ENCODE results near the gene GRIK4.

Gene GRIK4

GRCh38 chr11:120937501-120937900 is 426.0 kb downstream of the GRIK4 start:
- WGBS = 88% methylated on average over 5 of the region's 5 CpGs
- no peak overlapping the region for H3K27ac ChIP-seq (ENCODE audit: low read depth, low read length)

GRCh38 chr11:120938260-120938659 is 426.7 kb downstream of the GRIK4 start:
- Histone ChIP-seq H3K4me3 (ENCODE audit: low read length) (no peak overlapping the region), H3K9me3 (ENCODE audit: insufficient read depth, low read depth, low read length) (no peaks in the 10 kb centered on the region), H3K36me3 (ENCODE audit: insufficient read depth, low read length) (no peaks in the 10 kb centered on the region), H3K27me3 (ENCODE audit: insufficient read depth, low read length) (no peaks in the 10 kb centered on the region), H3K27ac (ENCODE audit: low read depth, low read length) (no peak overlapping the region), H3K4me1 (ENCODE audit: insufficient read depth, low read length) (peaks cover 11% of the 10 kb centered on the region), H3K9ac (ENCODE audit: low read depth, low read length) (no peak overlapping the region)
- WGBS = 59% methylated on average over 4 of the region's 4 CpGs

More at GRCh38 chr11:120937501-120937900, 426.0 kb downstream of the GRIK4 start:
- no peak overlapping the region for H3K4me3 ChIP-seq (ENCODE audit: low read length)
- peaks cover 11% of the 10 kb centered on the region for H3K4me1 ChIP-seq (ENCODE audit: insufficient read depth, low read length)
- H3K9me3 ChIP-seq (ENCODE audit: insufficient read depth, low read depth, low read length) = no peaks in the 10 kb centered on the region
- H3K27me3 ChIP-seq (ENCODE audit: insufficient read depth, low read length) = no peaks in the 10 kb centered on the region
- H3K36me3 ChIP-seq (ENCODE audit: insufficient read depth, low read length) = no peaks in the 10 kb centered on the region
- no peak overlapping the region for H3K9ac ChIP-seq (ENCODE audit: low read depth, low read length)

GRCh38 chr11:120940160-120940848 is 428.8 kb downstream of the GRIK4 start:
- WGBS = 92% methylated on average over 8 of the region's 10 CpGs
- peaks cover 11% of the 10 kb centered on the region for H3K4me1 ChIP-seq (ENCODE audit: insufficient read depth, low read length)
- no peak overlapping the region for H3K4me3 ChIP-seq (ENCODE audit: low read length)
- H3K36me3 ChIP-seq (ENCODE audit: insufficient read depth, low read length) = no peaks in the 10 kb centered on the region
- H3K27ac ChIP-seq (ENCODE audit: low read depth, low read length) = no peak overlapping the region
- H3K9ac ChIP-seq (ENCODE audit: low read depth, low read length) = no peak overlapping the region
- H3K27me3 ChIP-seq (ENCODE audit: insufficient read depth, low read length) = no peaks in the 10 kb centered on the region
- peaks cover 10% of the 10 kb centered on the region for H3K9me3 ChIP-seq (ENCODE audit: insufficient read depth, low read depth, low read length)

- Histone ChIP-seq H3K4me3 (ENCODE audit: low read length) (no peak overlapping the region), H3K9me3 (ENCODE audit: insufficient read depth, low read depth, low read length) (peaks cover 10% of the 10 kb centered on the region), H3K36me3 (ENCODE audit: insufficient read depth, low read length) (no peaks in the 10 kb centered on the region), H3K27ac (ENCODE audit: low read depth, low read length) (no peak overlapping the region), H3K4me1 (ENCODE audit: insufficient read depth, low read length) (peaks cover 11% of the 10 kb centered on the region), H3K27me3 (ENCODE audit: insufficient read depth, low read length) (no peaks in the 10 kb centered on the region), H3K9ac (ENCODE audit: low read depth, low read length) (no peak overlapping the region)
- WGBS = 93% methylated on average over 4 of the region's 4 CpGs
Observed at GRCh38 chr11:120941000-120941399, 429.5 kb downstream of the GRIK4 start.

- H3K36me3 ChIP-seq (ENCODE audit: insufficient read depth, low read length) = no peaks in the 10 kb centered on the region
- WGBS = 89% methylated on average over 2 of the region's 2 CpGs
- H3K27ac ChIP-seq (ENCODE audit: low read depth, low read length) = no peak overlapping the region
- peaks cover 10% of the 10 kb centered on the region for H3K9me3 ChIP-seq (ENCODE audit: insufficient read depth, low read depth, low read length)
- H3K9ac ChIP-seq (ENCODE audit: low read depth, low read length) = no peak overlapping the region
- no peaks in the 10 kb centered on the region for H3K27me3 ChIP-seq (ENCODE audit: insufficient read depth, low read length)
- H3K4me3 ChIP-seq (ENCODE audit: low read length) = no peak overlapping the region
- H3K4me1 ChIP-seq (ENCODE audit: insufficient read depth, low read length) = peaks cover 11% of the 10 kb centered on the region
Observed at GRCh38 chr11:120942701-120943100, 431.2 kb downstream of the GRIK4 start.

- Histone ChIP-seq H3K4me3 (ENCODE audit: low read length) (no peak overlapping the region), H3K36me3 (ENCODE audit: insufficient read depth, low read length) (no peaks in the 10 kb centered on the region), H3K27ac (ENCODE audit: low read depth, low read length) (no peak overlapping the region), H3K9me3 (ENCODE audit: insufficient read depth, low read depth, low read length) (peaks cover 10% of the 10 kb centered on the region), H3K27me3 (ENCODE audit: insufficient read depth, low read length) (no peaks in the 10 kb centered on the region), H3K9ac (ENCODE audit: low read depth, low read length) (no peak overlapping the region), H3K4me1 (ENCODE audit: insufficient read depth, low read length) (no peaks in the 10 kb centered on the region)
- 85% methylated on average over 5 of the region's 5 CpGs for WGBS
Observed at GRCh38 chr11:120945042-120945441, 433.5 kb downstream of the GRIK4 start.

- peaks cover 13% of the 10 kb centered on the region; the same call in 1 of the 2 replicates for H3K4me1 ChIP-seq (ENCODE audit: insufficient read depth, low read length)
- WGBS = 87% methylated on average over 6 of the region's 6 CpGs
Observed at GRCh38 chr11:120950880-120951279, 439.3 kb downstream of the GRIK4 start.

GRCh38 chr11:120952461-120953434 is 441.2 kb downstream of the GRIK4 start:
- H3K4me3 ChIP-seq (ENCODE audit: low read length) = no peak overlapping the region
- no peak overlapping the region for H3K9ac ChIP-seq (ENCODE audit: low read depth, low read length)
- no peaks in the 10 kb centered on the region for H3K27me3 ChIP-seq (ENCODE audit: insufficient read depth, low read length)
- peaks cover 24% of the 10 kb centered on the region; the same call in 1 of the 2 replicates for H3K4me1 ChIP-seq (ENCODE audit: insufficient read depth, low read length)
- 42% methylated on average over 18 of the region's 20 CpGs for WGBS
- H3K9me3 ChIP-seq (ENCODE audit: insufficient read depth, low read depth, low read length) = no peaks in the 10 kb centered on the region
- H3K27ac ChIP-seq (ENCODE audit: low read depth, low read length) = no peak overlapping the region
- H3K36me3 ChIP-seq (ENCODE audit: insufficient read depth, low read length) = no peaks in the 10 kb centered on the region

More at GRCh38 chr11:120950880-120951279, 439.3 kb downstream of the GRIK4 start:
- H3K9me3 ChIP-seq (ENCODE audit: insufficient read depth, low read depth, low read length) = no peaks in the 10 kb centered on the region
- H3K27ac ChIP-seq (ENCODE audit: low read depth, low read length) = no peak overlapping the region
- no peaks in the 10 kb centered on the region for H3K36me3 ChIP-seq (ENCODE audit: insufficient read depth, low read length)
- no peak overlapping the region for H3K9ac ChIP-seq (ENCODE audit: low read depth, low read length)
- no peak overlapping the region for H3K4me3 ChIP-seq (ENCODE audit: low read length)
- no peaks in the 10 kb centered on the region for H3K27me3 ChIP-seq (ENCODE audit: insufficient read depth, low read length)

- Histone ChIP-seq H3K27ac (ENCODE audit: low read depth, low read length) (no peak overlapping the region), H3K9me3 (ENCODE audit: insufficient read depth, low read depth, low read length) (no peaks in the 10 kb centered on the region), H3K4me1 (ENCODE audit: insufficient read depth, low read length) (peaks cover 24% of the 10 kb centered on the region; the same call in 1 of the 2 replicates), H3K9ac (ENCODE audit: low read depth, low read length) (no peak overlapping the region), H3K27me3 (ENCODE audit: insufficient read depth, low read length) (no peaks in the 10 kb centered on the region), H3K4me3 (ENCODE audit: low read length) (no peak overlapping the region), H3K36me3 (ENCODE audit: insufficient read depth, low read length) (no peaks in the 10 kb centered on the region)
- 87% methylated on average over 6 of the region's 7 CpGs for WGBS
Observed at GRCh38 chr11:120954381-120954780, 442.8 kb downstream of the GRIK4 start.

GRCh38 chr11:120956710-120957495 is 445.4 kb downstream of the GRIK4 start:
- H3K9me3 ChIP-seq (ENCODE audit: insufficient read depth, low read depth, low read length) = no peaks in the 10 kb centered on the region
- H3K4me3 ChIP-seq (ENCODE audit: low read length) = no peak overlapping the region
- H3K4me1 ChIP-seq (ENCODE audit: insufficient read depth, low read length) = peaks cover 22% of the 10 kb centered on the region; the same call in 1 of the 2 replicates
- no peak overlapping the region for H3K9ac ChIP-seq (ENCODE audit: low read depth, low read length)
- 70% methylated on average over 16 of the region's 16 CpGs for WGBS
- H3K27me3 ChIP-seq (ENCODE audit: insufficient read depth, low read length) = no peaks in the 10 kb centered on the region
- H3K27ac ChIP-seq (ENCODE audit: low read depth, low read length) = no peak overlapping the region; the same call in 1 of the 2 replicates
- H3K36me3 ChIP-seq (ENCODE audit: insufficient read depth, low read length) = no peaks in the 10 kb centered on the region

Measured in HUES64 (cell line).